ENCODE data around the gene NME2. TPM values are rescaled to one million over a fixed set of nuclear protein-coding genes. Genes with fewer than 3 reads are reported as not detected.
"Not testable (repeated sequence)": the region's sequence is repeated elsewhere in the genome, so short reads cannot be mapped to it uniquely, and the experiment has no call there.

NME2 gene
- 488 and 529 TPM in 2 replicates for total RNA-seq (2014; rRNA removed; shearing (Covaris generic))

- DNase-seq (ENCODE audit: low read depth): peak; percentile 91
Observed at GRCh38 chr17:51166198-51166986, at the start of gene NME2. TSS of gene NME2 (plus strand) at chr17:51166411. CDS start at chr17:51166831, 420 bp downstream.

GRCh38 chr17:51118330-51119195 is 47.6 kb upstream of the NME2 start:
- no peak for DNase-seq (ENCODE audit: low read depth)

GRCh38 chr17:51119415-51120356 is 46.5 kb upstream of the NME2 start:
- peak; percentile 42 for DNase-seq (ENCODE audit: low read depth)

GRCh38 chr17:51120357-51120738 is 45.9 kb upstream of the NME2 start:
- peak; percentile 41 for DNase-seq (ENCODE audit: low read depth)

- DNase-seq (ENCODE audit: low read depth): peak; percentile 96
Observed at GRCh38 chr17:51120739-51121619, 45.2 kb upstream of the NME2 start, which contains the start of gene SPAG9. TSS of gene SPAG9 (minus strand) at chr17:51120868. CDS start at chr17:51120656, 212 bp downstream.

- peak; percentile 97 for DNase-seq (ENCODE audit: low read depth)
Observed at GRCh38 chr17:51121620-51122472, 44.4 kb upstream of the NME2 start.

- DNase-seq (ENCODE audit: low read depth): not testable (repeated sequence)
Observed at GRCh38 chr17:51122473-51123115, 43.6 kb upstream of the NME2 start.

- DNase-seq (ENCODE audit: low read depth): no peak
Observed at GRCh38 chr17:51124640-51125503, 41.3 kb upstream of the NME2 start.

GRCh38 chr17:51128076-51128475 is 38.1 kb upstream of the NME2 start:
- peak; percentile 9 for DNase-seq (ENCODE audit: low read depth)

- peak; percentile 13 for DNase-seq (ENCODE audit: low read depth)
Observed at GRCh38 chr17:51132964-51133319, 33.3 kb upstream of the NME2 start.

GRCh38 chr17:51133365-51133764 is 32.8 kb upstream of the NME2 start:
- no peak for DNase-seq (ENCODE audit: low read depth)

GRCh38 chr17:51135956-51136355 is 30.3 kb upstream of the NME2 start:
- no peak for DNase-seq (ENCODE audit: low read depth)

GRCh38 chr17:51142597-51142996 is 23.6 kb upstream of the NME2 start:
- no peak for DNase-seq (ENCODE audit: low read depth)

GRCh38 chr17:51144266-51145022 is 21.8 kb upstream of the NME2 start:
- no peak for DNase-seq (ENCODE audit: low read depth)

- DNase-seq (ENCODE audit: low read depth): peak; percentile 16
Observed at GRCh38 chr17:51147650-51148049, 18.6 kb upstream of the NME2 start.

- DNase-seq (ENCODE audit: low read depth): no peak
Observed at GRCh38 chr17:51149163-51149562, 17.0 kb upstream of the NME2 start.

GRCh38 chr17:51150932-51151331 is 15.3 kb upstream of the NME2 start:
- DNase-seq (ENCODE audit: low read depth): no peak

All from Daoy (cell line).